Hepatocyte (in vitro differentiated cells): ENCODE measurements around the gene MCF2L2.

ENCODE experiments used
- CTCF ChIP-seq: fragments of 200-600 bp; sonication (generic); IDR thresholded peaks from 2 replicates; pipeline ENCODE4 v1.5.1; 2016; ENCODE audit warnings: antibody characterized with exemption, mild to moderate bottlenecking; ENCODE audit not compliant: poor library complexity
- EZH2 ChIP-seq: fragments of 200-600 bp; sonication (generic); IDR thresholded peaks from 2 replicates; pipeline ENCODE4 v1.6.1; 2016; ENCODE audit warnings: antibody characterized with exemption, mild to moderate bottlenecking, borderline replicate concordance

- TF ChIP-seq EZH2 (no peak), CTCF (no peak)
These were observed 111.1 kb downstream of the MCF2L2 start for GRCh38 chr3:183317271-183317670.
